NT2/D1 (cell line): ENCODE results near the gene IL36RN.

Experiments used
- YY1 ChIP-seq: IDR thresholded peaks from 2 replicates; pipeline ENCODE4 v1.6.1; 2011; ENCODE audit not compliant: insufficient read length, insufficient read depth
- ZNF274 ChIP-seq: IDR thresholded peaks from 2 replicates; pipeline ENCODE4 v1.6.1; 2011; ENCODE audit warnings: mild to moderate bottlenecking, low read depth, low read length

GRCh38 chr2:113053666-113054065 is 5.3 kb upstream of the IL36RN start:
- TF ChIP-seq YY1 (no peak), ZNF274 (no peak)
